OCI-LY7 (cell line): Measurements from ENCODE around the gene TRIM67. TPM values are rescaled to one million over a fixed set of nuclear protein-coding genes. Genes with fewer than 3 reads are reported as not detected.

ENCODE experiments used
- BruUV-seq: library from RNA; stranded (reverse); fragments of 400-500 nt; replicated peaks from 2 replicates; lab custom pipeline; 2021; lab: Mats Ljungman, UMichigan
- CTCF ChIA-PET: fragments of 300-600 bp; sonication (Branson Sonifier 250); formaldehyde crosslinking; loops from one replicate; lab custom pipeline; 2022; ENCODE audit warnings: antibody characterized with exemption; ENCODE audit not compliant: unreplicated experiment; lab: Charles Lee
- POLR2A ChIA-PET: fragments of 300-600 bp; sonication (Branson Sonifier 250); formaldehyde crosslinking; loops from one replicate; lab custom pipeline; 2022; ENCODE audit warnings: antibody characterized with exemption; lab: Charles Lee
- DNase-seq: peaks from one replicate; pipeline ENCODE4 v3.0.0-alpha.2; 2015; ENCODE audit warnings: low spot score
- H2AFZ ChIP-seq: fragments of 200-600 bp; sonication (generic), shearing (Covaris generic); 2 replicates; pipeline ENCODE4 v1.6.1; 2014; ENCODE audit warnings: mild to moderate bottlenecking, antibody characterized with exemption, low read length, moderate library complexity
- H3K27ac ChIP-seq: fragments of 200-600 bp; sonication (generic); 2 replicates; pipeline ENCODE4 v1.5.1; 2014; ENCODE audit warnings: mixed run types, low read depth, mild to moderate bottlenecking, moderate library complexity, low read length, inconsistent platforms; ENCODE audit not compliant: poor library complexity, severe bottlenecking
- H3K36me3 ChIP-seq: fragments of 200-600 bp; sonication (generic); 2 replicates; pipeline ENCODE4 v1.6.1; 2014; ENCODE audit warnings: mild to moderate bottlenecking, antibody characterized with exemption, low read length, moderate library complexity, mixed read lengths; ENCODE audit not compliant: insufficient read depth
- H3K4me1 ChIP-seq: fragments of 200-600 bp; sonication (generic); 2 replicates; pipeline ENCODE4 v1.5.1; 2014; ENCODE audit warnings: mild to moderate bottlenecking, low read length; ENCODE audit not compliant: insufficient read depth, poor library complexity, severe bottlenecking
- H3K4me2 ChIP-seq: fragments of 200-600 bp; sonication (generic); 2 replicates; pipeline ENCODE4 v1.6.1; 2014; ENCODE audit warnings: mild to moderate bottlenecking, low read length
- H3K4me3 ChIP-seq: fragments of 200-600 bp; sonication (generic); 2 replicates; pipeline ENCODE4 v1.5.1; 2014; ENCODE audit warnings: mild to moderate bottlenecking, low read depth, low read length; ENCODE audit not compliant: poor library complexity, severe bottlenecking
- H3K79me2 ChIP-seq: fragments of 200-600 bp; sonication (generic); 2 replicates; pipeline ENCODE4 v1.6.1; 2016; ENCODE audit warnings: low read depth, mild to moderate bottlenecking, low read length, moderate library complexity, mixed read lengths; ENCODE audit not compliant: insufficient read depth
- H3K9me2 ChIP-seq: fragments of 200-600 bp; sonication (generic); 2 replicates; pipeline ENCODE4 v1.6.1; 2016; ENCODE audit warnings: mild to moderate bottlenecking, low read length, mixed read lengths; ENCODE audit not compliant: insufficient read depth
- H3K9me3 ChIP-seq: fragments of 200-600 bp; sonication (generic); 2 replicates; pipeline ENCODE4 v1.6.1; 2014; ENCODE audit warnings: mild to moderate bottlenecking, mixed run types, low read length, mixed read lengths
- H4K20me1 ChIP-seq: fragments of 200-600 bp; sonication (generic); 2 replicates; pipeline ENCODE4 v1.6.1; 2014; ENCODE audit warnings: mild to moderate bottlenecking, antibody characterized with exemption, low read length, moderate library complexity, mixed read lengths; ENCODE audit not compliant: insufficient read depth
- EZH2phosphoT487 ChIP-seq: fragments of 200-600 bp; sonication (generic); IDR thresholded peaks from 2 replicates; pipeline ENCODE4 v1.6.1; 2018; ENCODE audit warnings: low read depth, borderline replicate concordance, mild to moderate bottlenecking, mixed run types, antibody characterized with exemption, low read length, moderate library complexity, mixed read lengths
- intact Hi-C: fragments of 100-400 bp; cut with micrococcal nuclease; formaldehyde crosslinking; loops from one replicate; pipeline ENCODE4 v1.10.0; 2022; ENCODE audit not compliant: unreplicated experiment
- total RNA-seq, 2 experiments: library from RNA; depleted of rRNA in 1 of 2; stranded (reverse); fragments of >200 nt in 1 of 2; shearing (Covaris generic) in 1 of 2; gene quantifications; 2 replicates each; pipeline ENCODE4 v1.2.3, GENCODE V29; 2014 to 2022
- TF ChIP-seq, protein P1 (sequence below): fragments of 200-600 bp; sonication (generic); conservative IDR thresholded peaks from 2 replicates; pipeline ENCODE4 v1.5.1; 2014; ENCODE audit warnings: mild to moderate bottlenecking, antibody characterized with exemption, low read length, moderate library complexity, mixed read lengths

TRIM67 gene
- total RNA-seq, 2 experiments from 2014 or later, result 0.03 to 0.06 TPM

DNA sequence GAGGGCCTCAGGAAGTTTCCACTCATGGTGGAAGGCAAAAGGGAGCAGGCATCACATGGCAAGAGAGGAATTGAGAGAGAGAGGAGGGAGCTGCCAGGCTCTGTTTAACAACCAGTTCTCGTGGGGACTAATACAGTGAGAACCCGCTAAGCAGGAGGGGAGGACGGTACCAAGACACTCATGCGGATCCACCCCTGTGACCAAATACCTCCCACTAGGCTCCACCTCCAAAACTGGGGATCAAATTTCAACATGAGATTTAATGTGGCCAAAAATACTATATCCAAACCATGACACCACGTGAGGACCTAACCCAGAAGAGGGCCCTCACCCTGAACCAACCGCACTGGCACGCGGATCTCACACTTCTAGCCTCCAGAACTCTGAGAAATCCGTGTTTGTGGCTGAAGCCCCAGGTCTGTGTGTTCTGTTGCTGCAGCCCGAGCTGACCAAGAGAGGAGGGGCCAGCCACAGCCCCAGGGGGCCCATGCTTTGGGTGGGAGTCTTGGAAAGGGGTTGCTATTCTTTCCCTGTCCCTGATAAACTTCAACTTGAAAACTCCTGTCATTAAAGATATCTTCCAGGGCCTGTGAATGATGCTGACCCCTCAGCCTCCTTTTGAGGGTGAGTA, 32.0 kb downstream of the TRIM67 start:
- no peaks in the 10 kb centered on the region for H3K36me3 ChIP-seq
- H3K79me2 ChIP-seq, result no peaks in the 10 kb centered on the region
- intact Hi-C loops, result no loop called here
- BruUV-seq, result no TSS peak
- H2AFZ ChIP-seq, result no peak overlapping the region
- no peaks in the 10 kb centered on the region for H3K9me2 ChIP-seq
- H3K27ac ChIP-seq, result no peak overlapping the region
- H3K4me2 ChIP-seq, result no peak overlapping the region
- TF ChIP-seq EZH2phosphoT487, result no peak
- TF ChIP-seq, protein P1, sequence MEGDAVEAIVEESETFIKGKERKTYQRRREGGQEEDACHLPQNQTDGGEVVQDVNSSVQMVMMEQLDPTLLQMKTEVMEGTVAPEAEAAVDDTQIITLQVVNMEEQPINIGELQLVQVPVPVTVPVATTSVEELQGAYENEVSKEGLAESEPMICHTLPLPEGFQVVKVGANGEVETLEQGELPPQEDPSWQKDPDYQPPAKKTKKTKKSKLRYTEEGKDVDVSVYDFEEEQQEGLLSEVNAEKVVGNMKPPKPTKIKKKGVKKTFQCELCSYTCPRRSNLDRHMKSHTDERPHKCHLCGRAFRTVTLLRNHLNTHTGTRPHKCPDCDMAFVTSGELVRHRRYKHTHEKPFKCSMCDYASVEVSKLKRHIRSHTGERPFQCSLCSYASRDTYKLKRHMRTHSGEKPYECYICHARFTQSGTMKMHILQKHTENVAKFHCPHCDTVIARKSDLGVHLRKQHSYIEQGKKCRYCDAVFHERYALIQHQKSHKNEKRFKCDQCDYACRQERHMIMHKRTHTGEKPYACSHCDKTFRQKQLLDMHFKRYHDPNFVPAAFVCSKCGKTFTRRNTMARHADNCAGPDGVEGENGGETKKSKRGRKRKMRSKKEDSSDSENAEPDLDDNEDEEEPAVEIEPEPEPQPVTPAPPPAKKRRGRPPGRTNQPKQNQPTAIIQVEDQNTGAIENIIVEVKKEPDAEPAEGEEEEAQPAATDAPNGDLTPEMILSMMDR, result no peak
- CTCF ChIA-PET, result no interaction called here
- no peaks in the 10 kb centered on the region for H3K9me3 ChIP-seq
- H4K20me1 ChIP-seq, result no peaks in the 10 kb centered on the region
- no peaks in the 10 kb centered on the region for H3K4me1 ChIP-seq
- DNase-seq, result no peak
- no peak overlapping the region for H3K4me3 ChIP-seq
- POLR2A ChIA-PET, result no interaction called here

DNA sequence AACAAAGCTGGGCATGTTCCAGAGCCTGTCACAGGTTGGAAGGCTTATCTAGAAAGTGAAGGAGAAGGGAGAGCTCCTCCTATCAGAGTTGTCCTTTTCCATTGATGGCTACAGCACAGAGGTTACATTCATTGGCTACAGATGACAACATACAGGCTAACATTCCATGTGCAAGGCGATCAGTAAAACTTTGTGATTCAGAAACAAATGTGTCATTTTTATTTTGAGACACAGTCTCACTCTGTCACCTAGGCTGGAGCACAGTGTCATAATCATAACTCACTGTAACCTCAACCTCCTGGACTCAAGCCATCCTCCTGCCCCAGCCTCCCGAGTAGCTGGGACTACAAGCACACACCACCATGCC, 32.6 kb downstream of the TRIM67 start:
- intact Hi-C loops, result no loop called here
- H3K4me2 ChIP-seq, result no peak overlapping the region
- H3K4me1 ChIP-seq, result no peaks in the 10 kb centered on the region
- POLR2A ChIA-PET, result interaction anchor here (0.6 kb wide), 1 partner anchor 645 kb away, joined by 4 read pairs; no protein-coding TSS in a partner anchor
- no peaks in the 10 kb centered on the region for H3K9me3 ChIP-seq
- no peaks in the 10 kb centered on the region for H3K36me3 ChIP-seq
- no peak overlapping the region for H3K4me3 ChIP-seq
- H4K20me1 ChIP-seq, result no peaks in the 10 kb centered on the region
- BruUV-seq, result no TSS peak
- H3K9me2 ChIP-seq, result no peaks in the 10 kb centered on the region
- TF ChIP-seq, protein P1, result no peak
- TF ChIP-seq EZH2phosphoT487, result no peak
- CTCF ChIA-PET, result no interaction called here
- H3K79me2 ChIP-seq, result no peaks in the 10 kb centered on the region
- no peak overlapping the region for H2AFZ ChIP-seq
- no peak for DNase-seq
- H3K27ac ChIP-seq, result no peak overlapping the region

- Histone ChIP-seq H3K4me2 (no peak overlapping the region), H2AFZ (no peak overlapping the region), H3K9me3 (no peaks in the 10 kb centered on the region), H4K20me1 (no peaks in the 10 kb centered on the region), H3K36me3 (no peaks in the 10 kb centered on the region), H3K79me2 (no peaks in the 10 kb centered on the region), H3K4me1 (no peaks in the 10 kb centered on the region), H3K27ac (no peak overlapping the region), H3K9me2 (no peaks in the 10 kb centered on the region), H3K4me3 (no peak overlapping the region)
- TF ChIP-seq, protein P1, result no peak
- TF ChIP-seq EZH2phosphoT487, result no peak
- intact Hi-C loops, result no loop called here
- BruUV-seq, result no TSS peak
- no peak for DNase-seq
- ChIA-PET POLR2A (interaction anchor here (0.5 to 0.6 kb wide), 2 partner anchors 115 to 645 kb away, joined by 3 to 4 read pairs; no protein-coding TSS in a partner anchor), CTCF (no interaction called here)
Observed at GRCh38 chr1:231194843-231195516, 33.1 kb downstream of the TRIM67 start.
